ENCODE results near the gene U2AF1L4. TPM values are rescaled to one million over a fixed set of nuclear protein-coding genes. Genes with fewer than 3 reads are reported as not detected.

The U2AF1L4 gene
- total RNA-seq, 4 donors from 2014 or later, result 5.1 to 22.9 (median 13.4) TPM

GRCh38 chr19:35720648-35721047 lies 24.6 kb downstream of the U2AF1L4 start:
- intact Hi-C loops (cut with DNase I; ENCODE audit: low total_unique reads), result no loop called here

GRCh38 chr19:35720163-35720524 lies 25.1 kb downstream of the U2AF1L4 start:
- ATAC-seq, result no peak
- peaks cover 6 to 52% of the 10 kb centered on the region in 2 donors for H3K36me3 ChIP-seq
- in situ Hi-C loops (cut with MboI; ENCODE audit: low sequenced_read_pairs in 4 of 4), result loop anchor here in 1 of 4 donors (25.0 kb wide), 1 partner anchor 183 kb away; the partner anchor contains the start of genes GAPDHS, SBSN and TMEM147

More at GRCh38 chr19:35720648-35721047, 24.6 kb downstream of the U2AF1L4 start:
- in situ Hi-C loops (cut with MboI; ENCODE audit: low sequenced_read_pairs in 4 of 4), result loop anchor here in 1 of 4 donors (25.0 kb wide), 1 partner anchor 183 kb away; the partner anchor contains the start of genes GAPDHS, SBSN and TMEM147
- peaks cover 7 to 57% of the 10 kb centered on the region in 2 donors for H3K36me3 ChIP-seq
- H3K9me3 ChIP-seq, result no peaks in the 10 kb centered on the region
- DNase-seq (no peak), ATAC-seq (no peak)
- no peak overlapping the region for H3K4me3 ChIP-seq
- TF ChIP-seq POLR2A (IDR thresholded peaks at IDR 0.05) (no peak), CTCF (IDR thresholded peaks at IDR 0.05 in 4 of 5, conservative IDR thresholded peaks at IDR 0.05 in 1 of 5) (no peak)
- H3K27me3 ChIP-seq, result no peaks in the 10 kb centered on the region
- H3K27ac ChIP-seq, result no peak overlapping the region
- H3K4me1 ChIP-seq, result peaks cover 19 to 20% of the 10 kb centered on the region in 2 donors

GRCh38 chr19:35719402-35720162 lies 25.6 kb downstream of the U2AF1L4 start:
- intact Hi-C loops (cut with DNase I; ENCODE audit: low total_unique reads) (no loop called here), in situ Hi-C loops (cut with MboI; ENCODE audit: low sequenced_read_pairs in 4 of 4) (loop anchor here in 3 of 4 donors (10.0 to 25.0 kb wide), 3 partner anchors 175 to 215 kb away; partner anchors contain the start of genes TMEM147 (in 2 of the 3), GAPDHS (in 1 of the 3), LRFN3 (in 1 of the 3) and SBSN (in 1 of the 3))
- Histone ChIP-seq H3K27ac (peak overlapping the region; percentile 88 to 92 (median 90)), H3K4me1 (peaks cover 21 to 25% of the 10 kb centered on the region in 2 donors), H3K9me3 (no peaks in the 10 kb centered on the region), H3K4me3 (peak overlapping the region in 3 of 4 donors; percentile 76 to 99 (median 76)), H3K27me3 (no peaks in the 10 kb centered on the region), H3K36me3 (peaks cover 6 to 46% of the 10 kb centered on the region in 2 donors)
- ATAC-seq (no peak), DNase-seq (no peak)
- TF ChIP-seq CTCF (IDR thresholded peaks at IDR 0.05 in 4 of 5, conservative IDR thresholded peaks at IDR 0.05 in 1 of 5), result no peak
- no peak for TF ChIP-seq POLR2A (IDR thresholded peaks at IDR 0.05)

More at GRCh38 chr19:35720163-35720524, 25.1 kb downstream of the U2AF1L4 start:
- no peak overlapping the region for H3K4me3 ChIP-seq
- DNase-seq, result no peak
- H3K4me1 ChIP-seq, result peaks cover 21 to 25% of the 10 kb centered on the region in 2 donors
- intact Hi-C loops (cut with DNase I; ENCODE audit: low total_unique reads), result no loop called here
- H3K27ac ChIP-seq, result peak overlapping the region in 2 of 4 donors; percentile 10 to 92
- TF ChIP-seq CTCF (IDR thresholded peaks at IDR 0.05 in 4 of 5, conservative IDR thresholded peaks at IDR 0.05 in 1 of 5) (no peak), POLR2A (IDR thresholded peaks at IDR 0.05) (no peak)
- no peaks in the 10 kb centered on the region for H3K9me3 ChIP-seq
- H3K27me3 ChIP-seq, result no peaks in the 10 kb centered on the region

- Histone ChIP-seq H3K4me1 (peaks cover 21 to 25% of the 10 kb centered on the region in 2 donors), H3K27ac (peak overlapping the region; percentile 88 to 92 (median 90)), H3K9me3 (no peaks in the 10 kb centered on the region), H3K27me3 (no peaks in the 10 kb centered on the region), H3K36me3 (peaks cover 5 to 35% of the 10 kb centered on the region in 2 donors), H3K4me3 (peak overlapping the region; percentile 76 to 99 (median 80))
- peak; percentile 0 to 1 for ATAC-seq
- intact Hi-C loops (cut with DNase I; ENCODE audit: low total_unique reads) (no loop called here), in situ Hi-C loops (cut with MboI; ENCODE audit: low sequenced_read_pairs in 4 of 4) (loop anchor here in 3 of 4 donors (10.0 to 25.0 kb wide), 3 partner anchors 174 to 216 kb away; partner anchors contain the start of genes TMEM147 (in 2 of the 3), GAPDHS (in 1 of the 3), LRFN3 (in 1 of the 3) and SBSN (in 1 of the 3))
- no peak for DNase-seq
- TF ChIP-seq POLR2A (IDR thresholded peaks at IDR 0.05) (no peak), CTCF (IDR thresholded peaks at IDR 0.05 in 4 of 5, conservative IDR thresholded peaks at IDR 0.05 in 1 of 5) (no peak)
Measured at GRCh38 chr19:35718345-35719041, 26.7 kb downstream of the U2AF1L4 start.
